OCI-LY7 (cell line): Measurements from ENCODE around the gene BCDIN3D.

Experiments used
- EZH2phosphoT487 ChIP-seq: fragments of 200-600 bp; sonication (generic); IDR thresholded peaks from 2 replicates; pipeline ENCODE4 v1.6.1; 2018; ENCODE audit warnings: low read depth, borderline replicate concordance, mild to moderate bottlenecking, mixed run types, antibody characterized with exemption, low read length, moderate library complexity, mixed read lengths
- TF ChIP-seq, protein P1 (sequence below): fragments of 200-600 bp; sonication (generic); conservative IDR thresholded peaks from 2 replicates; pipeline ENCODE4 v1.5.1; 2014; ENCODE audit warnings: mild to moderate bottlenecking, antibody characterized with exemption, low read length, moderate library complexity, mixed read lengths

- TF ChIP-seq, protein P1, sequence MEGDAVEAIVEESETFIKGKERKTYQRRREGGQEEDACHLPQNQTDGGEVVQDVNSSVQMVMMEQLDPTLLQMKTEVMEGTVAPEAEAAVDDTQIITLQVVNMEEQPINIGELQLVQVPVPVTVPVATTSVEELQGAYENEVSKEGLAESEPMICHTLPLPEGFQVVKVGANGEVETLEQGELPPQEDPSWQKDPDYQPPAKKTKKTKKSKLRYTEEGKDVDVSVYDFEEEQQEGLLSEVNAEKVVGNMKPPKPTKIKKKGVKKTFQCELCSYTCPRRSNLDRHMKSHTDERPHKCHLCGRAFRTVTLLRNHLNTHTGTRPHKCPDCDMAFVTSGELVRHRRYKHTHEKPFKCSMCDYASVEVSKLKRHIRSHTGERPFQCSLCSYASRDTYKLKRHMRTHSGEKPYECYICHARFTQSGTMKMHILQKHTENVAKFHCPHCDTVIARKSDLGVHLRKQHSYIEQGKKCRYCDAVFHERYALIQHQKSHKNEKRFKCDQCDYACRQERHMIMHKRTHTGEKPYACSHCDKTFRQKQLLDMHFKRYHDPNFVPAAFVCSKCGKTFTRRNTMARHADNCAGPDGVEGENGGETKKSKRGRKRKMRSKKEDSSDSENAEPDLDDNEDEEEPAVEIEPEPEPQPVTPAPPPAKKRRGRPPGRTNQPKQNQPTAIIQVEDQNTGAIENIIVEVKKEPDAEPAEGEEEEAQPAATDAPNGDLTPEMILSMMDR, result peak; percentile 33; the same call in 1 of the 2 replicates
- TF ChIP-seq EZH2phosphoT487, result no peak
These were observed 21.3 kb downstream of the BCDIN3D start for GRCh38 chr12:49821373-49822287.
